Neural progenitor cell (in vitro differentiated cells): Measurements from ENCODE around the gene LASP1.

Experiments
- EZH2 ChIP-seq: fragments of 200-600 bp; sonication (generic); IDR thresholded peaks from 2 replicates; pipeline ENCODE4 v1.6.1; 2017; ENCODE audit warnings: antibody characterized with exemption, mild to moderate bottlenecking, moderate library complexity
- EZH2phosphoT487 ChIP-seq: fragments of 200-600 bp; sonication (generic); IDR thresholded peaks from 2 replicates; pipeline ENCODE4 v1.6.1; 2017; ENCODE audit warnings: antibody characterized with exemption
- TF ChIP-seq, protein P1 (sequence below): fragments of 200-600 bp; sonication (generic); IDR thresholded peaks from 2 replicates; pipeline ENCODE4 v1.5.1; 2017; ENCODE audit warnings: antibody characterized with exemption, mild to moderate bottlenecking

DNA sequence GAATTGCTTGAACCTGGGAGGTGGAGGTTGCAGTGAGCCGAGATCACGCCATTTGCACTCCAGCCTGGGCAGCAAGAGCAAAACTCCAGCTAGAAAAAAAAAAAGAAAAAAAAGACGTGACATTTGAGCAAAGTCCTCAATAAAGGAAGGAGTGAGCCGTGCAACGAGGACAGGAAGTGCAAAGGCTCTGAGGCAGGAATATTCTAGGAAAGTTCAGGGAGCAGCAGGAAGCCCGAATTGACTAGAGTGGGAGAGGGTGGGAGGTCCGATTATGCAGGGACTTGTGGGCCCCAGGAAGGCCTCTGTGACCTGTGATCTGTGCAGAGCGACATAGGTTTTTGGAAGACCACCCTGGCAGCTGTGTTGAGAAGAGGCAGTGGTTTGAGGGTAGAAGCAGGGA lies 46.9 kb downstream of the LASP1 start:
- TF ChIP-seq, protein P1, sequence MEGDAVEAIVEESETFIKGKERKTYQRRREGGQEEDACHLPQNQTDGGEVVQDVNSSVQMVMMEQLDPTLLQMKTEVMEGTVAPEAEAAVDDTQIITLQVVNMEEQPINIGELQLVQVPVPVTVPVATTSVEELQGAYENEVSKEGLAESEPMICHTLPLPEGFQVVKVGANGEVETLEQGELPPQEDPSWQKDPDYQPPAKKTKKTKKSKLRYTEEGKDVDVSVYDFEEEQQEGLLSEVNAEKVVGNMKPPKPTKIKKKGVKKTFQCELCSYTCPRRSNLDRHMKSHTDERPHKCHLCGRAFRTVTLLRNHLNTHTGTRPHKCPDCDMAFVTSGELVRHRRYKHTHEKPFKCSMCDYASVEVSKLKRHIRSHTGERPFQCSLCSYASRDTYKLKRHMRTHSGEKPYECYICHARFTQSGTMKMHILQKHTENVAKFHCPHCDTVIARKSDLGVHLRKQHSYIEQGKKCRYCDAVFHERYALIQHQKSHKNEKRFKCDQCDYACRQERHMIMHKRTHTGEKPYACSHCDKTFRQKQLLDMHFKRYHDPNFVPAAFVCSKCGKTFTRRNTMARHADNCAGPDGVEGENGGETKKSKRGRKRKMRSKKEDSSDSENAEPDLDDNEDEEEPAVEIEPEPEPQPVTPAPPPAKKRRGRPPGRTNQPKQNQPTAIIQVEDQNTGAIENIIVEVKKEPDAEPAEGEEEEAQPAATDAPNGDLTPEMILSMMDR: no peak
- TF ChIP-seq EZH2 (no peak), EZH2phosphoT487 (no peak)
